Stimulated activated CD8-positive, alpha-beta memory T cell treated with anti-CD3 and anti-CD28 coated beads, Interleukin-4, amount 100 ng/mL, for 1 hour (primary cell): ENCODE results near the gene TMEM151A.
"Not testable (repeated sequence)": the region's sequence is repeated elsewhere in the genome, so short reads cannot be mapped to it uniquely, and the experiment has no call there.

Experiments
- DNase-seq, 2 donors: peaks; one replicate each; pipeline ENCODE4 v3.0.0-alpha.2; 2020; ENCODE audit warnings: low read depth in 2 of 2, low spot score in 1 of 2

The TMEM151A gene

DNA sequence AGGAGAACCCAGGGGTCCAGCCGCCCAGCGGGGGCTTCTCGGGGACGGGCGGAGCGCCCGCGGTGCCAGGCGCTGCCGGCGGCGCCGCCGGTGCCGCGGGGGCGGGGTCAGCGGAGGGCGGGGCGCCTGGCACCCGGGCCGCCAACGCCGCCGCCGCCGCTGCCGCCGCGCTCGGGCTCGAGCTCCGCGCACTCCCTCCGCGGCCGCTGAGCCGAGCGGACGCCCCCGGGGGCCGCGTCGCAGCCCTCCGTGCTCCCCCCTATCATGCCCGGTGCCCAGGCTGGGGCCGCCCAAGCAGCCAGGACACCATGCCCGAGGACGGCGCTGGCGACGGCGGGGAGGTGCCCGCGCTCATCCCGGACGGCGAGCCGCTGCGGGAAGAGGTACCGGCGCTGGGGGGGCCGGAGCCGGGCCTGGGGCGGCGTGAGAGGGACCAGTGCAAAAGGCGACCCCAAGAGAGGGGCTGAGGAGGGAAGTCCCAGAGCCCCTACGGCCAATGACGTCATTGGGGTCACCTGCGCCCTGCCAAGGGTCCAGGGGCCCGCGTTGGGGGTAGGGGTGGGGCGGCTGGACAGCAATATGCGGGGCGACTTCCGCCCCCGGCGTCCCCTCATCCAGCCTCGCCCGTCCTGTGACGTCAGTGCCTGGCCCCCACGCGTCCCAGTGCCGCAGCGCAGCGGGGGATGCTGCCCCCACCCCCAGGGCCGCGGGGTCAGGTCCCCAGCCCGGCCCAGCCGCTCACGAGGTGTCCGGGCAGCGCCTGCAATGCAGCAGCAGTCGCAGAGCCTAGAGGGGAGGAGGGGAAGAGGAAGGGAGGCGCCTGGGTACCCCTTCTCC, at the start of gene TMEM151A:
TMEM151A (plus strand) TSS at position 189 of the 837 bp plus-strand sequence; CDS start at position 309, 120 bp downstream.
- no peak for DNase-seq

DNA sequence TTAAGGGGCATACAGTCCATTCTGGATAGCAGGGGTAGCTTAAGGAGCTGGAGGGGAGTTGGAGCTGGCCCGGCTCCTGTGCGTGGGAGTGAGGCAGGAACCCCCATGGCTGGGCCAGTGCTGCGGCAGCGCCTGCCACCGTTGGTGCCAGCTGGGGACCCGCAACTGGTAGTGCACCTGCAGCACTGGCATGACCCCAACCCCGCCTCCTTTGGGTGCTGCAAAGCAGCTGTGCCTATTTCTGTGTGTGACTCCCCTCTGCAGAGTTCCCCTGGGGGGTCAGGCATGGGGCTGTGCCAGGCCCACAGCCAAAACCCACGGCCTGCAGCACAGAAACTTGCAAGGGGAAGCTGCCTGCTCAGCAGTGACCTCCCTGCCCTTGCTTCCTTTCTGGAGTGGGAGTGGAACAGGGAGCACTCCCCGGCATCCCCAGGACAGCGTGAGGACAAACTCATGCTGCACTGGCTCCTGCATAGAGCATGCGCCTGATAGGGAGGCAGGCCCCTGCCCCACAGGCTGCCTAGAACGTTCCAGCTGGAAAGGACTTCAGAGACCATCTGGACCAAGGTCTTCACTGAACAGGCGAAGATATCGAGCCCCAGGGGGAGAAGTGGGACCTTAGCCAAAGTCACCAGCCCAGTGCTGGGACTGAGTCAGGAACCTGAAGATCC, 49.5 kb upstream of the TMEM151A start:
- no peak for DNase-seq

DNA sequence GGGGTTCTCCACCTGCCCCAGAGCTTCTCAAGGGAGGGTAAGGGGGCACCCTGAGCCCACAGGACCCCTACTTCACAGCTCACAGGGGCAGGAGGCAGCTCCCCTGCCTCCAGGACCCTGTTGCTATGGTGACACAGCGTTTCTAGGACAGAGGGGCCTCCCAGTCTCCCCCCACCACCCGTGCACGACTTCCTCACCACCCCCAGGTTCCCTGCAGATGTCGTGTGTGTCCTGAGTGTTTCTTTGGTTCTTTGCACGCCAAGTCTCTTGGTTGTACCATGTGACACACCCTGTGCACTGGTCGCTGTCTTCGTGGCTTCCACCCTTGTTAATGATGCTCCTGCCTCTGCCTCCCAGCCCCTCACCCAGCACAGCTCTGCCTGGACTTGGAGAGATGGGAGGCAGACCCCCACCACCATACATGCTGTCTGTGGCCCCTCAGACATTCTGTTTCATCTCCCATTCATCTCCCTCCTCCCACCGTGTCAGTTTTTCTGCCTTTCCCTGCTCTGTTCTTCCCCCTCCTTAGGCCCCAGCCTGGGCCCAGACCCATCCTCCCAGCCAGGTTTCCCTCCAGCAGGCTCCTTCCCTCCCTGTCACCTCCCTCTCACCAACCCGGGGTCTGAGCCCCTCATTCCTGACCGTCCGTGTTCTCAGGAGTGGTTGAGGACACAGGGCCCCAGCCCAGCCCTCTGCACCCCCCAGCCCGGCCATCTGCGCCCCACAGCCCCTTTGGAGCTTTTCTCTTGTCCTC, 47.7 kb upstream of the TMEM151A start:
- no peak for DNase-seq

DNA sequence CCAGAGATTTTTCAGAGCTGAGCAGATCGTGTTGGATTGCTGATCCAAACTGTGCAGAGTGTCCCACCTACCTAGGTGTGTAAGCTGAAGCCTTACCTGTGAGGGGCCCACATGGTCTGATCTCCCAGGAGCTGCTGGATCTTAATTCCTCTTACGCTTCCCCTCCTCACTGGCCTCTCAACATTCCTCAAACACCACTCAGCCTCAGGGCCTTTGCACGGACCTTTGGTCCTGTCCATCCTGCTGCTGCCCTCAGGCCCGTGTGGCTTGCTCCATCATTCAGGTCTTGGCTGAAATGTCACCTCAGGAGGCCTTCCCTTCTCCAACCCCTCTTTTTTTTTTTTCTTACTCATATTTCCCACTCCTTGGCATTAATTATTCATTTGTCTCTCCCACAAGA, 44.4 kb upstream of the TMEM151A start:
- DNase-seq = no peak

DNA sequence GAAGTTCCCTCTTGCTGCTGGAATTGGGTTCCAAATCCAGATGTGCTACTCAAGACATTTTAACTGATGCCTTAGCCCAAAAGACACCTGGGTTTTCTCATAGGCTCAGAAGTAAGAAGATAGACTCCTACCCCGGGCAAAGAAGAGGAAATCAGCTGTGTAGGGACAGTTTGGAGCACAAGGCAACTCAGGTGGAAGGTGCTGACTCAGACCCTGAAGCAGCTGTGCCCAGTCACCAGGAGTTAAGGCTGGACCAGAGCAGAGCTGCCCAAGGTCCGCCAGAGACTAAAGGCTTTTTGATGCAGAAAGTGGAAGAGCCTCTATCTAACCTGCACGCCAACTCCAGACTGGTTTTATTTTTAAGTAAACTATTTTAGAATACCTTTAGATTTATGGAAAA, 43.9 kb upstream of the TMEM151A start:
- no peak for DNase-seq

DNA sequence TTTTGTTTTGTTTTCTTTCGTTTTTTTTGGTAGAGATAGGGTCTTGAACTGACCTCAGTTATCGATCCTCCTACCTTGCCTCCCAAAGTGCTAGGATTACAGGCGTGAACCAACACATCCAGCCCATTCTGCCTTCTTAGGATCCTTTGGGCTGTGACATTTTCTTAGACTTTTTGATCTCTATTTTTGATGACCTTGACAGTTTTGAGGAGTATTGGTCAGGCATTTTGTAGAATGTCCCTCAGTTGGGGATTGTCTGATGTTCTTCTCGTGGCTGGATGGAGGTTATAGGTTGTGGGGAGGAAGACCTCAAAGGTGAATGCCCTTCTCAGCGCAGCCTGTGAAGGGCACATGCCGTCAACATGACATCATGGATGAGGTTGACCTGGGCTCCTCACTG, 42.8 kb upstream of the TMEM151A start:
- no peak for DNase-seq

DNA sequence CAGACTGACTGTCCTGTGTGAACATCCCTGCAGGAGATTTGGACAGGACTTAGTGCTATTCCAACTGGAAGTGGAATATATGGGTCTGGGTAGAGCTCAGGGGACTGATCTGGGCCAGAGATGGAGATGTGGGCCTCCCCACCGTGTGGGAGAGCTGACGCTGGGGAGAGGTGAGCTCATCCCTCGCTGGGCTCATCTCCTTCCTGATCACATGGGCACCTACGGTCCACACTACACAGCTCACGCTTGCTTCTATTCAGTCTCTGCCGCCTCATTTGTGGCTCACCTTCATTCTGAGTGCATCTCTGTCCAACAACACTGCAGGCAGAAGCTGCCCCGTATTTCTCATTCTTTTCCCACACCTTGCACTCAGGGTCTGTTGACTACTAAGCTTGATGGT, 39.9 kb upstream of the TMEM151A start:
- DNase-seq = no peak

DNA sequence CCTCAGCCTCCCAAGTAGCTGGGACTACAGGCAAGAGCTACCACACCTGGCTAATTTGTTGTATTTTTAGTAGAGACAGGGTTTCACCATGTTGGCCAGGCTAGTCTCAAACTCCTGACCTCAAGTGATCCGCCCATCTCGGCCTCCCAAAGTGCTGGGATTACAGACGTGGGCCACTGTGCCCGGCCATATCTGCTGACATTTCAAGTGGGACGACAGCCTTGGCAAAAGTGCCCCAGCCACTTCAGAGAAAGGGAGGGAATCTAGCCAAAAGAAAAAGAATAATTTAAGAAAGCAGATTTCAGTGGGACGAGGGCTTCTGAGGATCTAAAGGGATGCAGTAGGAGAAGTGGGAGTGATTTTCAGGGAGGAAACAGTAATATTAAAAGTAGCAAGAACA, 38.6 kb upstream of the TMEM151A start:
- not testable (repeated sequence) for DNase-seq

DNA sequence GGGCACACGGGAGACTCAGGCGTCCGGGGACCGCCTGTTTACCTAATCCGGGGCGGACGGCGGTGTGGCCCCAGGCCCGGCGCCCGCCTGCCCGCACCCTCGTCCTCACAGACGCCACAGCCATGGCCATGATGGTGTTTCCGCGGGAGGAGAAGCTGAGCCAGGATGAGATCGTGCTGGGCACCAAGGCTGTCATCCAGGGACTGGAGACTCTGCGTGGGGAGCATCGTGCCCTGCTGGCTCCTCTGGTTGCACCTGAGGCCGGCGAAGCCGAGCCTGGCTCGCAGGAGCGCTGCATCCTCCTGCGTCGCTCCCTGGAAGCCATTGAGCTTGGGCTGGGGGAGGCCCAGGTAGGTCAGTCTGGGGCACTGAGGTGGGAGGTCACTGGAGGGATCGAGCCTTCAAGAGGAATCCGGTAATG, 33.2 kb upstream of the TMEM151A start:
- no peak for DNase-seq

DNA sequence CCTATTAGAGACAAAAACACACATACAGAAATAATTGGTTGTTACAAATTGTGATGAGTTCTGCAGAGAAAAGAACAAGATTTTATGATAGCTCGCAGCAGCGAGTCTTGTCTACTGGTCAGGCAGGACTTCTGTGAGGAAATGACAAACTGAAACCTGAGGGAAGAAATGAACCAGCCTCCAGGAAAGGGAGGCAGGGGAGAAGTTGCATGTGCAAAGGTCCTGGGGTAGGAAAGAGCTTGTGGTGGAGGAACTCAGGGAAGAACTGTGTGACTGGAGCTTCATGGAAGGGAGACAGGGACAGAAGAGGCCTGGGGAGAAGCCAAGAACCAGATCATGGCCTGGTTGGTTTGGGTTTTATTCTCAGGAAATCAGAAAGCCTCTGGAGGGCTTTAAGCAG, 32.5 kb upstream of the TMEM151A start:
- no peak for DNase-seq

DNA sequence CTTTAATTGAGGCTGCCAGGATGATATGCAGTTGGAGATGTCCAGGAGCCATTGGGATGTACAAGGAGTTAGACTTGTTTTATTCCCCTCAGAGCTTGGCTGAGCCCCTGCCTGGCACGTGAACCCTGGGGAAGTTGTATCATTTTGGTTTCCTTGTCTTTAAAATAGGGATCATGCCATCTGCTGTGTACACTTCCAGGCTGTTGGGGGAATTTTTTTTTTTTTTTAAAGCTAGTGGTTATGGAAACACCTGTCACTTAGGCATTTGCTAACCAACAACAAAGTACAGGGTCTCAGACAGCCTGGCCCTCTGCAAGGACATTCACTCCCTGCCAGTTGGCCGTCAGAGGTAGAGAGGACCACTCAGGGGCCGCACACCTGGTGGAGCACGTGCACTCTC, 31.7 kb upstream of the TMEM151A start:
- DNase-seq = no peak

DNA sequence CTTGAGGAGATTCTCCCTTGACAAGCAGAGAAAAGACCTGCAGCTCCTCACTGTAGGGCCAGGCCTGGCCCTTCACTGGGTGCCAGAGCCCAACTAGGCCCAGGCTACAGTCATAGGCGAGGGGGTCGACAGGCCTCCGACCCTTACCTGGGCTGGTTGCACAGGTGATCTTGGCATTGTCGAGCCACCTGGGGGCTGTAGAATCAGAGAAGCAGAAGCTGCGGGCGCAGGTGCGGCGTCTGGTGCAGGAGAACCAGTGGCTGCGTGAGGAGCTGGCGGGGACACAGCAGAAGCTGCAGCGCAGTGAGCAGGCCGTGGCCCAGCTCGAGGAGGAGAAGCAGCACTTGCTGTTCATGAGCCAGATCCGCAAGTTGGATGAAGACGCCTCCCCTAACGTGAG, 30.1 kb upstream of the TMEM151A start:
- no peak for DNase-seq

DNA sequence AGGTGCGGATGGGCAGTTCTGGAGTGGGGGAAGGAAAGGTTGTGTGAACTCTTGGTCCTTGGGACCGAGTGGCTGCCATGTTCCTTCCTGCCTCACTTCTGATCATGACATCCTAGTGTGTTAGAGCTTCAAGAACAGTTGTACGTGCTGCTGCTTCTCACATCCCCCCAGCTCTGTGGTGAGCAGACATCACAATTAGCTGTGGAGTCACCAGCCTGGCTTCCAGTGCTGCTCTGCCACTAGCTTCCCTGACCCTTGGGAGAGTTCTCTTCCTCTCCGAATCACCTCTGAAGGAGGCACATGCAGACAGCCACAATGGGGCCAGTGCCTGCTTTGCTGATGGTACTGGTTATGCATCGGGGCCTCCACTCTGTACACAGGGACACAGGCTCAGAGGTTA, 29.5 kb upstream of the TMEM151A start:
- DNase-seq = no peak

DNA sequence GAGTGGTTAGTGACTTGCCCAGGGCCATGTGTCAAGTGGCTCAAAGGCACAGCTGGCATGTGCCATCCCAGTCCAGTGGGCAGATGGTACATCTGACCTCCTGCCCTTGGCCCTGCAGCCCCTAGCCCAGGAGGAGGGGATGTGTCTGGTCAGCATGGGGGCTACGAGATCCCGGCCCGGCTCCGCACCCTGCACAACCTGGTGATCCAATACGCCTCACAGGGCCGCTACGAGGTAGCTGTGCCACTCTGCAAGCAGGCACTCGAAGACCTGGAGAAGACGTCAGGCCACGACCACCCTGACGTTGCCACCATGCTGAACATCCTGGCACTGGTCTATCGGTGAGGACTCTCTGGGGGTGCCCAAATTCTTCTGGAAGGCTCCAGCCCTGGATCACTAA, 29.0 kb upstream of the TMEM151A start:
- DNase-seq = no peak

DNA sequence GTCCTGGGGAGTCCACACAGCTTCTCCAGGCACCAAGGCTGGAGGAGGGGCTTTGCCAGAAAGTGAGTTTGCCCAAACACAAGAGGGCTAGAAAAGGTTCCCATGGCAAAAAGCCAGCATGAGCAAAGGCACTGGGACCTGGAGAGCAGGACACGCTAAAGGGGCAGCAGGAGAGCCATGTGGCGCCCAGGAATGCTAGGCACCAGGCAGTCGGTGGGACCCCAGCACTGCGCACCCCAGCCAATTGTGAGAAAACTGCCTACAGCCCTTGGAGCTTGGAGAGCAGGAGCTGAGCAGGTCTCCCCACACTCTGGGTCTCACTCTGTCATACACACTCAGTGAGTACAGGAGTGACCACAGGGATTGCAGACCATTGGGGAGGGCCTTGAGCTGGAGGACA, 28.5 kb upstream of the TMEM151A start:
- no peak for DNase-seq

DNA sequence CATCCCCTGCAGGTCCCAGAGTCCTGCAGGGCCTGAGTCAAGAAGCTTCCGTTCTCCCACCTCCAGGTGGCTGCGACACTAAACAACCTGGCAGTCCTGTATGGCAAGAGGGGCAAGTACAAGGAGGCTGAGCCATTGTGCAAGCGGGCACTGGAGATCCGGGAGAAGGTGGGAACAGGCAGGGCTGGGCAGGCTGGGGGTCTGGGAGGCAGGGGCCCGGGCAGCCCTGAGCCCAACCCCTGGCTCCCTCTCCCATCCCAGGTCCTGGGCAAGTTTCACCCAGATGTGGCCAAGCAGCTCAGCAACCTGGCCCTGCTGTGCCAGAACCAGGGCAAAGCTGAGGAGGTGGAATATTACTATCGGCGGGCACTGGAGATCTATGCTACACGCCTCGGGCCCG, 27.9 kb upstream of the TMEM151A start:
- no peak for DNase-seq

DNA sequence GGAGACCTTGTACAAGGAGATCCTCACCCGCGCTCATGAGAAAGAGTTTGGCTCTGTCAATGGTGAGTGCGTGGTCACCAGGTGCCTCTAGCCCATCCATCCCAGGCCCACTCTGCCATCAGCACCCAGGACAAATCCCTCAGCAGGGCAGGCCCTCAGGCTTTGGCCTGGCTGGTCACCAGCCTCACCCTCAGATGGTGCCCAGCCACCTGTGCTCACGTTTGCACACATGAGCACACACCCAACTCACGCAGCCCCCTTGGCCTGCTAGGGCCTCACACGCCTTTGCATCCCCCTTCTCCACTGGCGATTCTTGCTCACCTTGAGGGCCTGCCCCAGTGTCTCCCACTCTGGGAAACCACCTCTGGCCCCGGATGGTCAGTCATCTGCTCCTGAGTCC, 27.3 kb upstream of the TMEM151A start:
- no peak for DNase-seq

DNA sequence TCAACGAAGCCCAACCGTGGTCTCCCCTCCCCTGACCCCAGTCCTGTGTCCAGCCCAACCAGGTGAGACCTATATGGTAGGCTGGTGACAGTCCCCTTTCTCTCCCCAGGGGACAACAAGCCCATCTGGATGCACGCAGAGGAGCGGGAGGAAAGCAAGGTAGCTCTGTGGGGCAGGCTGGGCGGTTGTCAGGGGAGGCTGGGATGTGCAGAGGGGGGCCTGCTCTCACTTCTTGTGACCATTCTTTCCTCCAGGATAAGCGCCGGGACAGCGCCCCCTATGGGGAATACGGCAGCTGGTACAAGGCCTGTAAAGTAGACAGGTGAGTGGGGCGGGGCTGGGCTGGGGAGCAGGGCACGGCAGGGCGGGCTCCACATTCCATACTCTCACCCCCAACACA, 26.8 kb upstream of the TMEM151A start:
- no peak for DNase-seq

DNA sequence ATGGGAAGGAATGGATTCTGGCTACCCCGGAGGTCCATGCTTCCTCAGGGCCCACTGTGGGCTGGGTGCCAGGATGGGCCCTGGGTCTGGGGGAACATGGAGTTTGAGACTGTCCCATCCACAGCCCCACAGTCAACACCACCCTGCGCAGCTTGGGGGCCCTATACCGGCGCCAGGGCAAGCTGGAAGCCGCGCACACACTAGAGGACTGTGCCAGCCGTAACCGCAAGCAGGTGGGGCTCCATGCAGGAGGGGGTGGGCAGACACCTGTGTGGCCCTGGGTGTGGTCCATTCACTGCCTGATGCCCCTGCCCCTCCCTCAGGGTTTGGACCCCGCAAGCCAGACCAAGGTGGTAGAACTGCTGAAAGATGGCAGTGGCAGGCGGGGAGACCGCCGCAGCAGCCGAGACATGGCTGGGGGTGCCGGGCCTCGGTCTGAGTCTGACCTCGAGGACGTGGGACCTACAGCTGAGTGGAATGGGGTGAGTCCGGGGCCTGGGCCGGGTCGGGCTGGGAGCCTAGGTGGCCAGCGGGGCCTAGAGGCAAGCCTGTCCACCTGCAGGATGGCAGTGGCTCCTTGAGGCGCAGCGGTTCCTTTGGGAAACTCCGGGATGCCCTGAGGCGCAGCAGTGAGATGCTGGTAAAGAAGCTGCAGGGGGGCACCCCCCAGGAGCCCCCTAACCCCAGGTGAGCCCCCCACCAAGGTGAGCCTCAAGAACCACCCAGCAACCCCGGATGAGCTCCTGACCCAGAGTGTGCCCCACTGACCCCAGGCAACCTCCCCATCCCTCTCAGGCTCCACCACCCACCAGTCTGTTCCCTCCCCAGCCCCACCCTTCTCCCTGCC, 25.9 kb upstream of the TMEM151A start:
- DNase-seq = no peak

DNA sequence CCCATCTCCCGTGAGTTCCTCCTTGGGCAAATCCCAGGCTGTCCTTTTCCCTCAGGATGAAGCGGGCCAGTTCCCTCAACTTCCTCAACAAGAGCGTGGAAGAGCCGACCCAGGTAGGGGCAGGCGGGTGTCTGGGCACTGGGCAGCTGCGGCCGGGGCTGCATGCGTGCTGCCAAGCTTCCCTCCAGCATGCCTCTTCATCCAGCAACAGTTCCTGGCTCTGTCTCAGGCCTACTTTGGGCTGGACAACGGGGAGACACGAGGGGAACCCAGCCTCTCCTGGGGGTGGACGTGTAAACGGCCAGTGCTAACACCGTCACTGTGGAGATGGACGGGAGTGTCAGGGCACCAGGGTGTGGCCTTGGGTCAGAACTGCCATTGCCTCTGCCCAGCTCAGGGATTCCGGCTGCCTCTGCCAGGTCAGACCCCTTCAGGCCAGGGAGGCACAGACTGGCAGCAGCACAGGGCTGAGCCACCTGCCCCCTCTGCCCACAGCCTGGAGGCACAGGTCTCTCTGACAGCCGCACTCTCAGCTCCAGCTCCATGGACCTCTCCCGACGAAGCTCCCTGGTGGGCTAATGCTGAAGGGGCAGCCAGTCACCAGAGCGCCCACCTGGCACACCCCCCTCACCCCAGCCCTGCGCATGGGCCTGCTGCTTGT, 25.2 kb upstream of the TMEM151A start:
- no peak for DNase-seq

DNA sequence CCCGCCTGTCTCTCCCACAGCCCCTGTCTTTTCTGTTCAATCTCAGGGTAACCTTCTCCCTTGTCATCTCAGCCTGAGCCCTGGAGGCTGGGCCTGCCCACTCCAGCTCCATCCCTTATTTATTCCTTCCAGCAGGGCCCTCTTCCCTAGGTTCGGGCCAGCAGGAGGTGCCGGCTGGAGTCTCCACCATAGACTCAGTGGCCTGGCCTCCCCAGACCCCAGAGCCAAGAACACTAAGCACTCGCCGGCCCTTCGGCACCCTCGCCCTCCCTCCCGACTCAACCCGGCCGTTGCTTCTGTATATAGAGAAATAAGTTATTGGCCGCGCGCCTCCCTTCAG, 24.7 kb upstream of the TMEM151A start:
- no peak for DNase-seq
